Neural progenitor cell (in vitro differentiated cells): ENCODE measurements around the gene ALK.

Source experiments
- CTCF ChIP-seq: fragments of 200-600 bp; sonication (generic); IDR thresholded peaks from 2 replicates; pipeline ENCODE4 v1.5.1; 2017; ENCODE audit warnings: antibody characterized with exemption, mild to moderate bottlenecking
- EZH2 ChIP-seq: fragments of 200-600 bp; sonication (generic); IDR thresholded peaks from 2 replicates; pipeline ENCODE4 v1.6.1; 2017; ENCODE audit warnings: antibody characterized with exemption, mild to moderate bottlenecking, moderate library complexity

GRCh38 chr2:29601321-29601720 lies 320.1 kb downstream of the ALK start:
- TF ChIP-seq CTCF, result no peak
- no peak for TF ChIP-seq EZH2
